Ovary (tissue), 3 donors: ENCODE results near the gene TNS3.

ENCODE experiments used
- CTCF ChIP-seq, 3 donors: fragments of 450-650 bp in 2 of 3; fragments of 200-600 bp in 1 of 3; IDR thresholded peaks; one replicate each; pipeline versions ENCODE4 v1.5.1 to v1.8.0; 2016 to 2022; ENCODE audit warnings: antibody characterized with exemption in 3 of 3, mild to moderate bottlenecking in 1 of 3
- EP300 ChIP-seq: sonication (generic); formaldehyde crosslinking; IDR thresholded peaks from one replicate; pipeline ENCODE4 v1.6.1; 2017; ENCODE audit warnings: antibody characterized with exemption
- POLR2A ChIP-seq: fragments of 450-650 bp; IDR thresholded peaks from one replicate; pipeline ENCODE4 v1.6.1; 2017; ENCODE audit warnings: antibody characterized with exemption, mild to moderate bottlenecking, moderate library complexity
- donor health status: DM: no; HTN: no; CAD: no.

- TF ChIP-seq POLR2A (no peak), CTCF (IDR thresholded peaks at IDR 0.05) (no peak), EP300 (no peak)
Observed at GRCh38 chr7:47594406-47594805, 12.5 kb upstream of the TNS3 start.
